Ascending aorta (tissue), 2 donors: Measurements from ENCODE around the gene ACP5. TPM values are rescaled to one million over a fixed set of nuclear protein-coding genes. Genes with fewer than 3 reads are reported as not detected.

Source experiments
- DNase-seq, 2 donors: peaks; one replicate each; pipeline ENCODE4 v3.0.0-alpha.2; 2019; ENCODE audit warnings: low spot score in 2 of 2
- H3K27ac ChIP-seq, 2 donors: fragments of 200-600 bp; sonication (generic); one replicate each; pipeline ENCODE4 v1.5.1; 2016 to 2017; ENCODE audit warnings: mild to moderate bottlenecking in 1 of 2
- H3K27me3 ChIP-seq: fragments of 200-600 bp; sonication (generic); one replicate; pipeline ENCODE4 v1.5.1; 2017
- H3K36me3 ChIP-seq, 2 donors: fragments of 200-600 bp; sonication (generic); one replicate each; pipeline ENCODE4 v1.5.1; 2016
- H3K4me1 ChIP-seq, 2 donors: fragments of 200-600 bp; sonication (generic); one replicate each; pipeline ENCODE4 v1.5.1; 2016 to 2017; ENCODE audit warnings: mild to moderate bottlenecking in 1 of 2
- H3K4me3 ChIP-seq, 2 donors: fragments of 200-600 bp; sonication (generic); one replicate each; pipeline ENCODE4 v1.5.1; 2016 to 2017; ENCODE audit warnings: mild to moderate bottlenecking in 1 of 2
- H3K9me3 ChIP-seq, 2 donors: fragments of 200-600 bp; sonication (generic); one replicate each; pipeline ENCODE4 v1.5.1; 2016
- CTCF ChIP-seq, 3 experiments: fragments of 200-600 bp in 2 of 3; fragments of 450-650 bp in 1 of 3; sonication (generic) in 2 of 3; IDR thresholded peaks; one replicate each; pipeline ENCODE4 v1.5.1; 2016 to 2019; ENCODE audit warnings: antibody characterized with exemption in 3 of 3, mild to moderate bottlenecking in 1 of 3, moderate library complexity in 1 of 3
- intact Hi-C: fragments of 100-400 bp; cut with DNase I; formaldehyde crosslinking; loops from one replicate; pipeline ENCODE4 v1.15.1; 2023
- total RNA-seq: library from RNA; depleted of rRNA; stranded (reverse); fragments of >200 nt; gene quantifications from one replicate; pipeline ENCODE4 v1.1.0, GENCODE V29; 2016

The ACP5 gene
- total RNA-seq, 1 donor from 2014 or later = not detected

DNA sequence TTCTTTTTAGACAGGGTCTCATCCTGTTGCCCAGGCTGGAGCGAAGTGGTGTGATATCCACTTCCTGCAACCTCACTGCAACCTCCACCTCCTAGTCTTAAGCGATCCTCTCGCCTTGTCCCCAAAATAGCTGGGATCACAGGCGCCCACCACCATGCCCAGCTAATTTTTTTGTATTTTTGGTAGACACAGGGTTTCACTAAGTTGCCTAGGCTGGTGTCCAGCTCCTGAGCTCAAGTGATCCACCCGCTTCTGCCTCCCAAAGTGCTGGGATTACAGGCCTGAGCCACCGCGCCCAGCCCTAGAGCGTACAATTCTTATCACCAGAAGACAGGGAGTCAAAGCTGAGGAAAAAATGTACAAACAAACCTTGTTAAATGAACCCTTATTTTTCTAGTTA lies 13.9 kb downstream of the ACP5 start:
- H3K27ac ChIP-seq = no peak overlapping the region
- H3K4me1 ChIP-seq = peaks cover under 1 to 11% of the 10 kb centered on the region in 2 donors
- H3K36me3 ChIP-seq = no peaks in the 10 kb centered on the region
- H3K4me3 ChIP-seq = no peak overlapping the region
- no peaks in the 10 kb centered on the region for H3K9me3 ChIP-seq
- intact Hi-C loops = loop anchor here (5.0 kb wide), 1 partner anchor 34 kb away; the partner anchor contains the start of gene ZNF627
- H3K27me3 ChIP-seq = no peaks in the 10 kb centered on the region
- no peak for TF ChIP-seq CTCF (IDR thresholded peaks at IDR 0.05)
- no peak for DNase-seq

DNA sequence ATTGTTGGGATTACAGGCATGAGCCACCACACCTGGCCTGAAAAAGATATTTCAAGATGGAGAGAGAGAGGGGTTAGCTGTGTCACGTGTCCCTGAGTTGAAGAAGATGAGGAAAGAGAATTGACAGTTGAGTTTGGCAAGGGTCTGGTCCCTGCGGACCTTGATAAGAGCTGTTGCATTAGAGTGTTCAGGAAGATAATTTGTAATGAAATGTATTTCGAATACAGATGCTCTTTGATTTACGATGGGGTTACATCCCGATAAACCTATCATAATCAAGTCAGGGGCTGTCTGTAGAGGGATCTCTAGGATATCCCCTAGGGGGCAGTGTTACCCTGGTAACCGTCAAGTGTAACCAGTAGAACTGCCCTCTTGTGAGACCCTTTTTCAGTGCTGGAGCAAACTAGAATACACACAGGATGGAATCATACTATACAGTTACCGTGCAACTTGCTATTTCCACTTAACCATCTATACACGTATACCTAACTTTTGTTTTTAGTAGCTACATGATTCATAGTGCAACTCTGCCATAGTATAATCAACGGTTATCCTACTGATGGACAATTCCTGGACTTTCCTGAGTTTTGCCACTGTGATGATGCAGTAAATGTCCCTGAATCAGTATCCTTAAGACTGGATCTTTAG lies 16.9 kb downstream of the ACP5 start:
- H3K9me3 ChIP-seq = no peaks in the 10 kb centered on the region
- no peak overlapping the region for H3K4me3 ChIP-seq
- no peaks in the 10 kb centered on the region for H3K36me3 ChIP-seq
- peaks cover 7 to 25% of the 10 kb centered on the region in 2 donors for H3K4me1 ChIP-seq
- intact Hi-C loops = loop anchor here (5.0 kb wide), 1 partner anchor 37 kb away; the partner anchor contains the start of gene ZNF627
- H3K27ac ChIP-seq = no peak overlapping the region
- H3K27me3 ChIP-seq = no peaks in the 10 kb centered on the region
- DNase-seq = no peak
- TF ChIP-seq CTCF (IDR thresholded peaks at IDR 0.05) = peak; percentile 34 to 48 (median 38)

DNA sequence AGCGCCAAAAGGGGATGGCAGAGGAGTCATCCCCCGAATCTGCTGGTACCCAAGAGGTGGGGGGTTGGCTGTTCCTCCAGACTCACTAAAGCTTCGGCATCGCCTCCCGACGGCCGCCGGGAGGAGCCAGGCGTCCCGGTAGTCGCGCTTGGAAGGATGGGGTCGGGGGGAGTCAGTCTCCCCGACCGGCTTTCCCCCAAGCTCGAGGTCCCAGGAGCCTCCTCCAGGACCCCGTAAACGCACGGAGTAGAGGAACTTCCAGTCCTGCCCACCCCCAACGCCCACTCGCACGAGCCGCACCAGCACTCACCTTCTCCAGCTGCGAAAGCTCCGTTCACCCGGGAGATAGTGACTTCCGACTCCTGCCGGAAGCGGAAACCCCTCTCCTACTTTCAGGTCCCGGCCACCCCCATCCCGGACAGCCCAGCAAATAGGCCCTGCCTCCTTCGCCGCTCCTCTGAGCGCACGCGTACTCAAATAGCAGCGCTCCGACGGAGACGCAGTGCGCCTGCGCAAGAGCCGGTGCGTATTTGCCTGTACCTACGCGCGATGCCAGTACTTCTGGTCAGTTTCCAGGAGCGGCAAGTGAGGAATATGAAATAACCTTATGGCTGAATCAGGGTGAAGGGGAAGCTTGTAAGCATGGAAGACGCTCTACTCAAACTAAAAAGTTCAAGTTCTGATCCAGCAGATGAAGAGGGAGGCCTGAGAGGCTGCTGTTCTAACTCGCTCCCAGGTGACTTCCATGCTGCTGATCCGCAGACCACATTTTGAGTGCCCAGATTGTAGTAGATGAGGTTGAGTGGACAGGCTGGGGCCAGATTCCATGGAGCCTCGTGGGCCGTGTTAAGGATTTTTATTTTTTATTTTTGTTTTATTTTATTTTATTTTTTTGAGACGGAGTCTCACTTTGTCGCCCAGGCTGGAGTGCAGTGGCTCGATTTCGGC lies 18.3 kb downstream of the ACP5 start, which contains the start of gene ELOF1:
ELOF1 (minus strand) TSS at position 350 of the 948 bp plus-strand sequence. CDS start 4,883 bp downstream, outside the sequence.
- peak within 1 kb of the TSS; percentile 62 to 64 for H3K27ac ChIP-seq
- H3K27me3 ChIP-seq = no peaks in the 10 kb centered on the region
- peaks cover 7 to 25% of the 10 kb centered on the region in 2 donors for H3K4me1 ChIP-seq
- H3K4me3 ChIP-seq = peak within 1 kb of the TSS; percentile 56 to 76
- peaks cover 4 to 7% of the 10 kb centered on the region in 2 donors for H3K36me3 ChIP-seq
- TF ChIP-seq CTCF (IDR thresholded peaks at IDR 0.05) = peak in 2 of 3 experiments; percentile 10 to 24
- intact Hi-C loops = loop anchor here (1.0 to 2.0 kb wide), 2 partner anchors 18 to 31 kb away; no protein-coding TSS in a partner anchor
- no peaks in the 10 kb centered on the region for H3K9me3 ChIP-seq
- DNase-seq = peak; percentile 93 to 98

DNA sequence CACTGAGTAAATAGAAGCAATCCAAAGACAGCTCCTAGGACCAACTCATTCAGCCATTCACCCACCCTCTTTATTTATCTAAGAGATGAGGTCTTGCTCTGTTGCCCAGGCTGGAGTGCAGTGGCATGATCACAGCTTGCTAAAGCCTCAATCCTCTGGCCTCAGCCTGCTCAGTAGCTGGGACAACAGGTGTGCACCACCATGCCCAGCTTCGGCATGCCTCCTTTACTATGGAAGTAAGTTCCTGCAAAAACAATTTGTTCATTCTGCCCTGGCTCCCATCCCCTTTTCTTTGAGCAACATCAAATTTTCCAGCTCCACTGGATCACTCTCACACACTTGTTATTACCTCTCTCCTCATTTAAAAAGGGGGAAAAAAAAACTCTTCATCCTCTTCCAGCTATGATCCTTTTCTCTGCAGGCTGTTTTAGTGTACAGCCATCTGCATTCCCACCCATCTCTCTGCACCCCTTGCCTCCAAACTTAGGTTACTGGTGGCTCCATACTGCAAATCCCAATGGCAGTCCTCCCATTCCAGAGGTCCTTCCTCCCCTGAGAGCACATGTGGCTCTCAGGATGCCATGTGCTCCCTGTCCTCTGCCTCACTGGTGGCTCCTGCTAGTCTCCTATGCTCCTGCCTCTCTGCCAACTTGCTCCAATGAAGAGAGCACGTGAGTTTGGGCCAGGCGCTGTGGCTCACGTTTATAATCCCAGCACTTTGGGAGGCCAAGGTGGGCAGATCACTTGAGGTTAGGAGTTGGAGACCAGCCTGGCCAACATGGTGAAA lies 20.6 kb downstream of the ACP5 start:
- H3K4me1 ChIP-seq = peaks cover 7 to 25% of the 10 kb centered on the region in 2 donors
- TF ChIP-seq CTCF (IDR thresholded peaks at IDR 0.05) = no peak
- no peaks in the 10 kb centered on the region for H3K9me3 ChIP-seq
- H3K27me3 ChIP-seq = no peaks in the 10 kb centered on the region
- intact Hi-C loops = no loop called here
- H3K27ac ChIP-seq = no peak overlapping the region
- peaks cover 17 to 26% of the 10 kb centered on the region in 2 donors for H3K36me3 ChIP-seq
- no peak overlapping the region for H3K4me3 ChIP-seq
- DNase-seq = no peak

- no peak overlapping the region for H3K4me3 ChIP-seq
- peaks cover 7 to 23% of the 10 kb centered on the region in 2 donors for H3K4me1 ChIP-seq
- no peaks in the 10 kb centered on the region for H3K27me3 ChIP-seq
- no peak for TF ChIP-seq CTCF (IDR thresholded peaks at IDR 0.05)
- intact Hi-C loops = no loop called here
- H3K27ac ChIP-seq = no peak overlapping the region
- no peak for DNase-seq
- no peaks in the 10 kb centered on the region for H3K9me3 ChIP-seq
- H3K36me3 ChIP-seq = peaks cover 21 to 30% of the 10 kb centered on the region in 2 donors
Measured at GRCh38 chr19:11555246-11555645, 22.2 kb downstream of the ACP5 start.
